Neural cell (in vitro differentiated cells): ENCODE results near the gene PM20D2.
A peak's percentile ranks its signal among the peaks of the same experiment; 100 is the strongest.

Source experiments
- EZH2 ChIP-seq: fragments of 200-600, 300-800 bp; shearing (Covaris generic), sonication (generic); IDR thresholded peaks from 2 replicates; pipeline ENCODE4 v1.6.1; 2014; ENCODE audit warnings: antibody characterized with exemption, low read length, borderline replicate concordance, mild to moderate bottlenecking; ENCODE audit not compliant: insufficient read depth, poor library complexity, severe bottlenecking
- TF ChIP-seq, protein P1 (sequence below): fragments of 450-650 bp; IDR thresholded peaks from 2 replicates; pipeline ENCODE4 v1.5.1; 2014; ENCODE audit warnings: antibody characterized with exemption, mild to moderate bottlenecking, moderate library complexity; ENCODE audit not compliant: poor library complexity, severe bottlenecking

DNA sequence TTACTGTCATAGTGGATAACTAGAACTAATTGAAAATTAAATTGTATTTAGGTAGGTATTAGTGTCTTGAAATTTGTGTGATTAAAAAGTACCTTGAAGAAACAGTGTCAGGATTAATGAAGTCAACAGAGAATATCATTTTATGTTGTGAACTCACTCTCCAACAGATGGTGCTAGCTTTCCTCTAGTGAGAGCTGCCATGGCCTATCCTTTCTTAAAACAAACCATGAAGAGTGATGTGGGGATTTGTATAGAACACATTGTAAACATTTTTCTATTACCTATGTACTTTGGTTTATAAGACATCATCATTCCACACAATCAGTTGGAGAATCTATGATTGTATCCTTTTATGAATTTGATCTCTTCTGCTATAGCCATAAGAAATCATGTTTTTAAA, 23.2 kb upstream of the PM20D2 start:
- TF ChIP-seq, protein P1, sequence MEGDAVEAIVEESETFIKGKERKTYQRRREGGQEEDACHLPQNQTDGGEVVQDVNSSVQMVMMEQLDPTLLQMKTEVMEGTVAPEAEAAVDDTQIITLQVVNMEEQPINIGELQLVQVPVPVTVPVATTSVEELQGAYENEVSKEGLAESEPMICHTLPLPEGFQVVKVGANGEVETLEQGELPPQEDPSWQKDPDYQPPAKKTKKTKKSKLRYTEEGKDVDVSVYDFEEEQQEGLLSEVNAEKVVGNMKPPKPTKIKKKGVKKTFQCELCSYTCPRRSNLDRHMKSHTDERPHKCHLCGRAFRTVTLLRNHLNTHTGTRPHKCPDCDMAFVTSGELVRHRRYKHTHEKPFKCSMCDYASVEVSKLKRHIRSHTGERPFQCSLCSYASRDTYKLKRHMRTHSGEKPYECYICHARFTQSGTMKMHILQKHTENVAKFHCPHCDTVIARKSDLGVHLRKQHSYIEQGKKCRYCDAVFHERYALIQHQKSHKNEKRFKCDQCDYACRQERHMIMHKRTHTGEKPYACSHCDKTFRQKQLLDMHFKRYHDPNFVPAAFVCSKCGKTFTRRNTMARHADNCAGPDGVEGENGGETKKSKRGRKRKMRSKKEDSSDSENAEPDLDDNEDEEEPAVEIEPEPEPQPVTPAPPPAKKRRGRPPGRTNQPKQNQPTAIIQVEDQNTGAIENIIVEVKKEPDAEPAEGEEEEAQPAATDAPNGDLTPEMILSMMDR = peak; percentile 76
- no peak for TF ChIP-seq EZH2
